ENCODE results near the gene ERC2.

ERC2 gene

GRCh38 chr3:55619046-55619808, 849.0 kb downstream of the ERC2 start:
- DNase-seq (ENCODE audit: low spot score): no peak

GRCh38 chr3:55617385-55617784, 850.9 kb downstream of the ERC2 start:
- DNase-seq (ENCODE audit: low spot score): no peak

GRCh38 chr3:55616803-55617202, 851.5 kb downstream of the ERC2 start:
- DNase-seq (ENCODE audit: low spot score): no peak

- peak; percentile 70 for DNase-seq (ENCODE audit: low spot score)
Observed at GRCh38 chr3:55615694-55616295, 852.5 kb downstream of the ERC2 start.

- DNase-seq (ENCODE audit: low spot score): no peak
Observed at GRCh38 chr3:55615039-55615693, 853.1 kb downstream of the ERC2 start.

GRCh38 chr3:55611121-55611520, 857.1 kb downstream of the ERC2 start:
- DNase-seq (ENCODE audit: low spot score): no peak

- no peak for DNase-seq (ENCODE audit: low spot score)
Observed at GRCh38 chr3:55609230-55609827, 858.9 kb downstream of the ERC2 start.

- DNase-seq (ENCODE audit: low spot score): no peak
Observed at GRCh38 chr3:55608301-55608937, 859.8 kb downstream of the ERC2 start.

- no peak for DNase-seq (ENCODE audit: low spot score)
Observed at GRCh38 chr3:55607844-55608243, 860.4 kb downstream of the ERC2 start.

- DNase-seq (ENCODE audit: low spot score): no peak
Observed at GRCh38 chr3:55607175-55607574, 861.1 kb downstream of the ERC2 start.

GRCh38 chr3:55605443-55606236, 862.6 kb downstream of the ERC2 start:
- no peak for DNase-seq (ENCODE audit: low spot score)

- DNase-seq (ENCODE audit: low spot score): no peak
Observed at GRCh38 chr3:55604846-55605245, 863.4 kb downstream of the ERC2 start.

GRCh38 chr3:55604402-55604801, 863.9 kb downstream of the ERC2 start:
- no peak for DNase-seq (ENCODE audit: low spot score)

GRCh38 chr3:55601366-55602080, 866.7 kb downstream of the ERC2 start:
- peak; percentile 36 for DNase-seq (ENCODE audit: low spot score)

- DNase-seq (ENCODE audit: low spot score): no peak
Observed at GRCh38 chr3:55598224-55598623, 870.0 kb downstream of the ERC2 start.

GRCh38 chr3:55597641-55598040, 870.6 kb downstream of the ERC2 start:
- DNase-seq (ENCODE audit: low spot score): no peak

GRCh38 chr3:55596212-55596611, 872.1 kb downstream of the ERC2 start:
- DNase-seq (ENCODE audit: low spot score): no peak

- DNase-seq (ENCODE audit: low spot score): no peak
Observed at GRCh38 chr3:55595420-55595819, 872.8 kb downstream of the ERC2 start.

GRCh38 chr3:55592572-55592971, 875.7 kb downstream of the ERC2 start:
- no peak for DNase-seq (ENCODE audit: low spot score)

- peak; percentile 84 for DNase-seq (ENCODE audit: low spot score)
Observed at GRCh38 chr3:55591888-55592287, 876.4 kb downstream of the ERC2 start.
